ENCODE results near the gene EFNA5.

The EFNA5 gene

DNA sequence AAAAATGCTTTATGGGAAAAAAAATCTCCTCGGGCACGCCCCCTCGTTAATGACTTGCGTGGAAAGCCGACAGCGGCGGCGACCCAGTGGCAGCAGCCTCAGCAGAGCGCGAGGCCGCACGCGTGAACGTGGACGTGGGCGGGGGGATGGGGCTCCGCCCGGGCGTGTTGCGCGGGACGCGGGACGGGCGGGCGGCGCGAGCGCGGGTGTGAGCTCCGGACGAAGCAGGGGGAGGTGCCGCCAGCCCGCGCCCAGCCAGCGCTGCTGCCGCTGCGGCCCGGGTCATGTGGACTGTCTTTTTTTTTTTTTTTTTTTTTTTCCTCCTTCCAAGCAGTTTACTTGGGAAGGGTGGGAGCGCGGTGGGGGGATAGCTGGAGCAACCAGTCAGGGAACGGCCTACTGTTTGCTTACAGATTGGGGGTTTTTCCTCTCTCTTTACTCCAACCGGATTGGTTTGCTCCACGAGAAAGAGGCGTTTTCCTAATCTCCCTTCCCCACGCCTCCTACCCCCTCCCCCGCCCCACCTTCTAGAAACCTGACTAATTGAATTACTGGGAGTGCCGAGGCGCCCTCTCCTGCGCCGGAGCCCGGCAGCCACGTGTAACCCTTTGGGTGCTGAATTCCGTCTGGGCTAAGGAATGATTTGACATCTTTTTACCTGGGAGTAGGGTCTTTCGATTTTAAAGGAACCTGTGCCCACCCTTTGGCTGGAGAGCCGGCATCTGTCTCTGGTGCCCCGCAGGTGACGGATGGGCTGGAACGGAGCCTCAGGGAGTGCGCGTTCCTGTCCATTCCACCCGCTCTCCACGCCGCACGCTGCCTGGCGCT is 1.7 kb upstream of the EFNA5 start:
- FAIRE-seq: no peak

DNA sequence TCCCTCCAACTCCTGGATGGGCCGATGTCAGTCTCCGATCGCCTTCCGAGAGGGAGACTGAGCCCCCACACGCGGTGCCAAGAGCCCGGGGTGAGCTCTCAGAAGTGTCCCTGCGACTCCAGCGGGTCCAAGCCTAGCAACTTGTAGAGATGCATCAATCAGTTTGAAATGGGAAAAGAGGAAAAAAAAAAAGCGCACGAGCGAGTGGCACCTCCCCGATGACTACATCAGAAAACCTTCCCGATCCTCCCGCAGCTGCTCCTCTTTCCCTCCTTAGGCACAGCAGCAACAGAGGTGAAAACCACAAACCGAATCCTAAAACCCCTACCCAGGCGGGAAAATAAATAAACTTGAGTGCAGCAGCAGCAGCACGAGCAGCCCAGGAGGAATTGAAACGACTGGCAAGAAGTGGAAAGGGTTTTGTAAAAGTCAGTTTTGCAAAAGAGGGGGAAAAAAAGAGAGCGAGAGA is 1.0 kb upstream of the EFNA5 start:
- no peak for FAIRE-seq

DNA sequence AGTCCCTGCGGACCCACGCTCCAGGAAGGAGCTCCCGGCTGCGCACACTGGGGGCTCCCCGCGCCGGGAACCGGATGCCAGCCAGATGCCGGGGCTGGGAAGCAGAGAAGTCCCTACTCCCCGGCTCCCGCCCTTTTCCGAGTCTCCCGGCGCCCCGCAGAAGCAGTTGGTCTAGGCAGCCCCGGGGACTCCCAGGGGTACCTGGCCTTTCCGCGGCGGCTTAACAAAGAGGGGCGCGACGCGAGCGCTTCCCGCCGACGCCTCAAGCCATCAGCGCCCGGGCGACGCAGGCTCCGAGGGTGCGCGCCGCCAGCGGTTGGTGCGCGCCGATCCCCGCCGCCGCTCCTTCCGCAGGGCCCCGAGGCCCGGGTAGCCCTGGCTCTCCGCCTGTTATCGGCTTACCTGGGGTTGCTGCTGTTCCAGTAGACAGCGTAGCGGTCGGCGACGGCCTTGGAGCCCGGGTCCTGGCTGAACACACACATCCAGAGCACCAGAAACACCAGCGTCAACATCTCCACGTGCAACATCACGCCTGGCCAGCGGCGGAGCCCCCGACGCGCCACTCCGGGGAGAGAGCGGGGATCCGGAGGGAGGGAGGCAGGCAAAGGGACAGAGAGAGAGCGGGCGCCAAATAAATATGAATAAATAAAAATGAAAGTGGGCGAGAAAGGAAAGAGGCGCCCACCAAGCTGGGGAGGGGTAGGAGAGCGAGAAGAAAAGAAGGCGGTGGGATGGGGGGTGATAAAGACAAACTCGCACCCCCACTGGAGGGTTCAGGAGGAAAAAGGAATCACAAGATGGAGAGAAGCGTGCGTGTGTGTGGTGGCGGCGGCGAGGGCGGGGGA is 428 bp downstream of the EFNA5 start:
- FAIRE-seq: no peak

DNA sequence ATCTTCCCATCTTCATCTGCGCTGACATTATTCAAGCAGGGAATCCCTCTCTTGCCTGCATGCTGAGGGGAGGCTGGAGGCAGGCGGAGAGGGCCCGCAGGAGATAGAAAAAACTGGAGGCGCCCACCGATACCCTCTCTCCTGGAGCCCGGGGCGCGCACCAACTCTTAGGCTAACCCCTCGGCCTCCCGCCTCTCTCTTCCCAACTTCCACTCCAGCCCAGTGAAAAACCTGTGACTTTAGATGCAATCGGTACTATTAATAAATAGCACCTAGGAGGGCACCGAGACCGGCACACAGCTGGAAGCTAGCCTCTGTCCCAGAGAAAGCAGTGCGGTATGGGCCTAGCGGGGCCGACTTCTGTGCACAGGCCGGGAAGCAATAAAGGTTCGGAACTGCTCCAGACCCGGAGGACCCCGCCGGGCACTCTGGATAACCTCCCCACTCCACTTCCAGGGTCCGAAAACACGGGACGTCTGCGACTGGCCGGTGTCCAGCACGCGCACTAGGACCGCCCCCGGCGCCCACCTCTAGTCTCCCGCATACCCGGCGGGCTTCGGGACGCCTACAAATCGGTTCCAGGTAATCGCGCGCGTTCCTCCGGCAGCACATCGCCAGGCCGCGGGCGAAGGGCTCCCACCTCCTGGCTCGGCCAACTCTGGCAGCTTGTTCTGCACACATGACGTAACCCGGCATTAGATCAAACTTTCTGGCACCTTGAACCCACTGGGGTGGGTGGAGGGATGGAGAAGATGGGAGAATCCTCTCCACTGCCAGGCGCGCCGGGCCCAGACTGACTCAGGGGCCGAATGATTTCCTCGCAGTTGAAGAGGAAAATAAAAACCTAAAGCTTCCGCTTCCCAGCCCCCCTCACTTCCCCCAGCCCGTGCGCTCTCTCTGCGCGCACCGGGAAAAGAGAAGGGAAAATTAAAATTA is 1.4 kb downstream of the EFNA5 start:
- FAIRE-seq: no peak

DNA sequence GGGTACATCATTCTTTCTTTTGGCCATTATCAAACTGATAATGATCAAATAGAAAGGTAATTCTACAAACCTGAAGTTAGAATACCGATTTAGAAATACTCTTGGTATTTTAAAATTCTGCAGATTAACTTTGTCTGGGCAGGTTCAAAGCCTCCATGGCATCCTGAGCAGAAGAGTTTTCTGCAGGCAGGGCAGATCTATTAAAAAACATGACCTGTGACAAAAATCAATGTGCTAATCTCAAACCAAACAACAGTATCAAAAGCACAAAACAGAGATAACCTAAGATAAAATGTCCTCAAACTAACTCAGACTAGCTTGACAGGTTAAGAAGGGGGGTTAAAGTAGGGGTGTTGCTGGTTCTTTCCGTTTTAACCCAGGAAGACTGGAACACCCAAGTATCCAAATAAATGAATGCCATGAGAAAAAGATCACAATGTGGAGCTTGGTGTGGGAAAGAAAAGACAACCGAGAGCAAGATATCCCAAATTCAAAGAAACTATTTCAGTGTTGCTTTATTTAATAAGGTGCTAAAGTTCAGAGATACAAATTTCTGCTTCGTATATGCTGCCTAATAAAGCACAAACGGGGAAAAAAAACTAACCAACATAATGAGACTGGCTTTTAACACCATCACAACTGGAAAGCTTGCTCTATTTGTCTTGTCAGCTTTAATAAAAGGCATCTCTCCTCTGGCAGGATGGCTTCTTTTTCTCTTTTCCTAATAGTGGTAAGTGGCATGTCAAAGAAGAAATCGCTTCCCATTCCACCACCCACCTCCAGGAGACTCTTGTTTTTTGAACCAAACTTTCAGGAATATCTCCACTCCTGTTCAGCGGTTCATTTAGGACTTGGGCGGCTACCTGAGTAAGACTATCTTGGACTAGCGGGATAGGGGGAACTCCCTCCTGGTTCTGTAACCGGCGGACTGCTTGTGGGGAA is 2.3 kb downstream of the EFNA5 start:
- no peak for FAIRE-seq

DNA sequence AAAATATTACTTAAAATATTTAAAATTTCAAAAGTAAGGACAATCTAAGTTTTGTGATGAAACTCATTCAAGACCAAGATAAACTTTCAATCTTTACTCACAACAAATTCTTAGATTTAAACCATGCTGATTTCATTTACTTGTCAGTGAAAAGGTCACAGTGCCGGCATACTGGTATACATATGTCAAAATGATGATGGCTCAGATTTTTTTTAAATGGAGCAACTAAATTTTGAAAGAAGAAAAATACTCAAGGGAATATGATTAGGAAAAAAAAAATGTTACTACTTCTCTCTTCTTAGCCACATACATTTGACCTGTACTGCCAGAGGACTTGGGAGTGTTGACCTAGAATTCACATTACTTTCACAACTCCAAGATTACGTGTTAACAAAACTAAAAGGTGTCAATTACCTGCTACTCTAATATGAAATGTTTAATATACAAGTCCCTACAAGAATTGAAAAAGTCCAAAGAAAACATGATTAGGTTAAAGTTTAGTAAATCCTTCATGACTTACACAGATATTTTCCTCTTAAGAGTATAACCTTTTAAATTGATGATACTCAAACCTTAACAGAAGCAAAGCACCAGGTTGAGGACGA is 4.6 kb downstream of the EFNA5 start:
- no peak for FAIRE-seq

DNA sequence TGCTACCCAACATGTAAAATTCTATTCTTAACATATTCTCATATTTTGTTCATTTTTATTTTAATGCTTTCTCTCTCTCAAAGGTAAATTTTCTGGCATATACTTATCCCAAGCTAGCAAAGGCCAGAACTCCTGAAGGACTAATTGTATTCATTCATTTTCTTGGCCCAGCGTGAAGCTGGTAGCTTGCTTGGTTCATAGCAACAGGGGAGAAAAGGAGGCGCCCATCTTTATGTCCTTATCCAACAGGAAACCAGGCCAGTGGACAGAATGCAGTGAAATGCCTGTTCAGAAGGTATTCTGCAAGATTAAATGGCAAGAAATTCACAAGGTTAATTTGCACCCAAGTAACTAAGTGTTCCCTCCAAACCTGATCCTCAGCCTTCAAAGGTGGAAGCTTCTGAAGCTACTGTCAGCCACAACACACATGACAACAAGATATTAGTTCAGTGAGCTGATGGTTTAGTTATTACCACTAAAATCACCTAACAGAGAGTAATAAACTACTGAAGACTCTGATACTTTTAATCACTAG is 5.6 kb downstream of the EFNA5 start:
- no peak for FAIRE-seq

DNA sequence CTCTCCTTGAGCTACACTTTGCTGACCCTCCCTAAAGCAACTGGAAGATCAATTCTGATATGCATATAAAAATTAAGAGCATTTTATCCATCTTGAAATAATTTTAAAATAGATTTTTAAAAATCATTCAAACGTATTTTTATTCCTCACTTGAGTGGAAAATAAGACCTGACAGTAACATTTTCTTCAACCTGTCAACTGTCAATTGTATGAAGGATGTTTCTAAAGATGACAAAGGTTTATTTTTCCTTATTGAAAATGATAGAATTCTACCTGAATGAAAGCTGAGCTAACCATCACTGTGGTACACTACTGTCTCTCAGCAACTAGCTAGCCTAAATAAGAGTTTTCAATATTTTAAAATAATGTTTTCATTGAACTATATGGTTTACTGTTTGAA is 7.0 kb downstream of the EFNA5 start:
- no peak for FAIRE-seq

DNA sequence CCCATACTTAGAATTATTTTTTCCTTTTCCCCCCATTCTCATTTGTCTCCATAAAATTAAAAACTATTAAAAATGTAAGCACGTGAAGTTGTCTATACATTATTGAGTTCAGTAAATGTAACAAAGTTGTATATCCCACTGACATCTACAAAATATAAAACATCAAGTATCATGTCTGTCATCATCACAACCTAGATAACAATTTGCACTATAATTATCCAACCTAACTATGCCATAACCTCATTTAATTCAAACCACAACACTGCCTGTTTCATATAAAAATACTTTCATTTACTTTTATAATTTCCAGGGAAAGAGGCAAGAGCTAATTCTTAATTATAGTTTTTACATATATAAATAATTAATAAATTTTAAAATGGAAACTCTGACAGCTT is 9.1 kb downstream of the EFNA5 start:
- no peak for FAIRE-seq

DNA sequence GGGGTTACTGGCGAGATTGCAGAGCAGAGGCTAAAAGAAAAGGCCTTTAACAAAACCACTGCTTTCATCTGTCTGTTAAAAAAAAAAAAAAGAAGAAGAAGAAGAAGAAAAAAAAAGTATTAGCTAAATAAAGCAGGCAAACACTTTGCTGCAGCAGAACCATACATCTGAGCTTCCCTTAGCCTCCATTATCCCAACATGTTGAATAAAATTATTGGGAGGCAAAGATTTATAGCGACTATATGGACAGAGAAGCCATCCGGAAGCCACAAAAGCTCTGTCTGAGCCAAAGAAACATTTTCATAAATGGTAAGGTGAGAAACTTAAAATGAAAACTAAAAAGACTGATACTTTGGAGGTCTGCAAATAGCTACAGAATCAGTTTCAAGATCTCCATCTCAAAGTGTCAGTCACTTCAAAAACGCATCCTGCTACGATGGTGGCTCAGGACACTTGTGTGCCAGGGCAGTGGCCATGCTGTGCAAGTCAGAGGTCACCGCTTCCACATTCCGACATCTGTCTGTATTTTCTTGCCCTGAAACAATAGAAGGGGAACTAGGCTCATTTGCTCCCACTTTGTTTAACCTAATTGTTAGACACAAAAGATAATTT is 9.6 kb downstream of the EFNA5 start:
- FAIRE-seq: no peak

DNA sequence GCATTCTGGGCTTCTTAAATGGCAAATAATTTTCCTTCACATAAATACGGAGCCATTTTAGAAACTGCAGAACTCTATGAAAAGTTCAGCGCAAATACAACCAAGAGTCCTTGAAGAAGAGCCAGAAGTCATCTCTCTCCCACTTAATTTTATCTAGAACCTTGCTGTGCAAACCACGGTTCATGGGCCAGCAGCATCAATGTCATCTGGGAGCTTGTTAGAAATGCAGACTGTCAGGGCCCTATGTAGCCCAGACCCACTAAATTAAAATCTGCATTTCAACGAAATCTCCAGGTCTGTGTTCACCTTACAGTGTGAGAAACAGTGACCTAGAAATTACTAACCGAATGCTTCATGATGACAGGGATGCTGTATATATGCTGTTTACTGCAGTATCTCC is 12.2 kb downstream of the EFNA5 start:
- FAIRE-seq: no peak

DNA sequence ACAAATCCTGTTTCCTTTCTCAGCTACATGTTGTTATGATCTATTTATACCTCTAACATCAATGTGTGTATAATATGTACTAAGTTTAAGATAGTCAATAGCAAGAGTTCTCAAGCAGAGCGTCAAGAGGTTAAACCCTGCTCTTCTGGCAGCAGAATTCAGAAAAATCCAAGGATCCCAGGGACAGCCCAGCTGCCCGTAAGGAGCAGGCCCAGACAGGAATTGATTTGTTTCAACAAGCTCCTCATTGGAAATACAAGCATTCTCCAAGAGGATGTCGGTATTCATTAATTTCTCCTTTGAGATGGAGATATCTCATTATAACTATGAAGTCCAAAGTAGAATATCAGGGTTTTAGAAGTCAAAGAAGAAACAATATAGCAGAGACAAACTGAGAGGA is 14.9 kb downstream of the EFNA5 start:
- FAIRE-seq: no peak

DNA sequence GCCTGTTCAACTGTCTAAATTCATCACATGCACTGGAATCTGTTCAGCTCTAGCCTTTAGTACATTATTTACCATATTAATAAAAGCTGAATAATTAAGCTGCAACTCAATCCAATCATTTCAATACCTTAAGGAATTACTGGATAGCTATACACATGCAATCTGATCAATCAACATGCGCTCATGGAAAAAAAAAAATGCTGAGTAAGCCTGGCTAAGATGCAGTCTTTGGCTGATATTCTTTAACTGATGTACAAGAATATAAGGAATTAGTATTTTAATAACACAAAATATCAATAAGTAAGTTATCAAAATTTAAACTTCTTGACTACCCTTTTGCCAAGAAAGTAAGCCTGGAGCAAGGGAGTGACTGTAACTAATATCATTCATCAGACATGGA is 15.9 kb downstream of the EFNA5 start:
- FAIRE-seq: no peak

DNA sequence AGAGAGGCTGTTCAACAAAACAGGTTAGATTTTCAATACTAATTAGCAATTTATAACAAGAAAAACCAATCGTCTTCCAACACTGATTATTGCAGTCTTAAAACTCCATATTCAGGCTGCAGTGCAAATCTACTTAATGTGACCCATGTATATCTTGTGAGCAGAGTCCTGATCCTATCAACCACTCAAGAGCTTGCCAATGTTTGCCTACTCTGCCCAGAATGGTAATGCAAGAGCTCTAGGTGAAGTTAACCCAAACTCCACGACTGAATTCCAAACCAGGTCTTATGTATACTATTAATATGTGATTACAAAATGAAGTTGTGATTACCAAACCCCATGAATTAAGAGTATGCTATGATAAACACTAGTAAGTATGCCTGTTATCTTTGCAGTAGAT is 17.1 kb downstream of the EFNA5 start:
- FAIRE-seq: no peak

DNA sequence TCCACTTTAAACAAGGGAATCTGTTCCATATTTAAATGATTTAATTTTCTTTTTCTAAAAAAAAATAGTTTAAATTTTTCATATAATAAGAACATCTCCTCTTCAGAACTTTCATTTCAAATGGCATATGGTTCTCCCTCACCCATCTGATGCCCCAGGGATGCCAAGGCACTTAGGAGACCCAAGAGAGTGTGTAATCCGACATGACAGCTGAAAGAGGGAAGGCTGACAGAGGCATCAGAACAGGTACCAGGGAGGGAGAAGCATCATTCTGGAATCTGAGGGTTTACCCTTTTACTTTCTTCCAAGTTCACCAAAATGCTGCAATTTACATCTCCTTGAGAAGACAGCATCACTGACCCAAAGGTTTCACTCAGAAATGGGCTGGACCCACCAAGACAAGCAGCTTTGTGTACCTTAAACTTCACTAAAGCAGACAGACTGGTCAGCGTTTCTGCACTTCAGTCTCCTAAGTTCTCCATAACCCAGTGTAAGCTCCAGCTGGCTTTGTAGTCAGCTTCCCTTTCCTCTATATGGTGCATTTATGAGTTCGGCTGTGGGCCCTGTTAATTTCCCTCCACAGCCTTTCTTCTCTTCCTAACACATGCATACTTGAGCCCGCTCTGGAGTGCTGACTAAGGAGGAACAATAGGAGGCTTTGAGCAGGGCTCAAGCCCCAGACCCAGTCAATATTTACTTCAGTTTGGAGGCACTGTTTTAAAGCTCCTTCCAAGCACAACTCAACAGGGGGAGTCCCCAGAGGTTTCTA is 17.7 kb downstream of the EFNA5 start:
- FAIRE-seq: no peak

DNA sequence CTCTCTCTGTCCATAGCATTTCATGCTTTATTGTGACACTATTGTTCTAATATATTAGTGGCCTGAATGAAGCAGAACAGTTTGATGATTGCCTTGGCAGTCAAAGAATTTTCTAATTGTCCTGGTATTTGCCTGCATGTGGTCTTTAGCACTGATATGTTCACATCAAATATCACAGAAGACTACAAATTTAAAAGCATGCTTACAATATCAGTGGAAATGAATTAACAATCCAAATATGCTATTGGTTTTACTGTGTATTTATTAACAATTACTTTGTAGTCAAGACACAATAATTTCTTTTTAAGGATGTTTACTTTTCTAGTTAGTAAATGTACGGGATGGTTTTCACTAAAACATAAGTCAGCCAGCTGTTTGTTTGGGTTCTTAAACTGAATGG is 18.3 kb downstream of the EFNA5 start:
- peak; percentile 95 for FAIRE-seq

DNA sequence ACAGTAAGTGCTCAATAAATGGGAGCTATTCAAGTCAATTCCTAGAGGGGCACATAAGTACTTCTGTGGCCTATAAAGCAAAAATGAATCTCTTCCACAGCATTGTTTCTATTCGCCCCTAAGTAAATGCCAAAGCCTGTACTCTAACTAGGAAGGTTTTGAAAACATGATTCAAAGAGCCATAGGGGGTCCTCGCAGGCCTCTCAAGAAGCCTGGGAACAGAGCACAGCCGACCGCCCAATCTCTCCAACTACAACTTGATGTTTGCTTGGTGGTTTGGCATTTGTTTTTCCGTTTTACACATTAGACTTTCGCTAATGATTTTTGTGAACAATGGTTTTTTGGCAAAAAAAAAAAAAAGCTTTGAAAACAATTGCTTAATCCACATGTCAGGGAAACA is 19.4 kb downstream of the EFNA5 start:
- FAIRE-seq: no peak

DNA sequence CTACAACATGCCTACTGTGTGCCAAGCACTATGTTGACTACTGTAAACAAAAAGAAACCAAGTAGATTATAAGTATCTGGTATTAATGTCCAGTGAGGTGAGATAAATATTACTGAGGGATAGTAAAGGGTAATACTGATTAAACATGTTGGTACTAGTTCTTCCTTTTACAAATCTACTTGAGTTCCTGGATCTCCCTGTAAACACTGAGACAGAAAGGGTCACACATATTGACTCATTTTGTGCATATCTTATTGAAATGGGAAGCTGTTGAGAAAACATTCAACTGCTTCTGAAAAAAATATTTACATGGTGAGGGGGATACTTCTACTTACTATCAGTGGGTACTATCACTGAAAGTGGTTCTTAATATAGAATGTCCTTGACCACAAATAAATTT is 24.3 kb downstream of the EFNA5 start:
- FAIRE-seq: no peak

DNA sequence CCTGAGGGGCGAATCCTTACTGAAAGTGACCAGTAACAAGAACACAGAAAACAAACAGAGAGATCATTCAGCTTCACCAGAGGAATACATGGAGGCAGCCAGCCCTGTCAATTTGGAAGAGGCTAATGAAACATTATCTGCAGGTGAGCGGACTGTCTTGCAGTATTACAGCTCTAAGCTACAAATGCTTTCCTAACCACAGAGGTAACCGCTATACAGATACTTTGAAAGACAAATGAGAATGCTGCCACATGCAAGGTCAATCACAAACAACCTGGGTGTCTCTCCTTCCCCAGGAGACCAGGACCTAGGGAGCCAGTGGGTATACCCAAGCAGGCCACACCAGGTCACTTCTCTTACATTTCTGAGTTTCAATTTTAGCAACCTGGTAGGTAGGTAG is 30.2 kb downstream of the EFNA5 start:
- FAIRE-seq: no peak

DNA sequence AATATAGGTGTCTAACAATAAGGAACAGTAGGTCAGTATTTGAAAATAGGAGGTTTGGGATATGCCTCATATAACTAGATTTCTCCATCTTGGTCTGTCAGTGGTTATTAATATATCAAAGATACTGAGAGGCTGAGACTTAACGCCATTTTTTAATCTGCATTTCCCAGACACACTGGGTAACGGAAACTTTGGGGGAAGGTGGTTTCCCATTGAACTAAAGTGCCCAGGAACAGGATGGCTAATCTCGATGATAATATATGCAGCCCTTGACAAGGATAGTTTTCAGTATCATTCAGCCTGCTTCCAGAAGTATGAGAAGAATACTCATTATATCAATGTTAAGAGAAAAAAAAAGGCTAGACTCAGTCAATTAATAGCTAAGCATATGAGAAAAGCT is 30.7 kb downstream of the EFNA5 start:
- no peak for FAIRE-seq
